HepG2 (cell line): ENCODE data around the gene HECTD1. TPM values are rescaled to one million over a fixed set of nuclear protein-coding genes. Genes with fewer than 3 reads are reported as not detected.

Source experiments
- ARHGAP35 ChIP-seq: sonication (generic); formaldehyde crosslinking; IDR thresholded peaks from 2 replicates; pipeline ENCODE4 v1.9.0; 2022; ENCODE audit warnings: mild to moderate bottlenecking, inconsistent platforms, moderate library complexity, missing genetic modification reagents, borderline replicate concordance
- GABPB1 ChIP-seq: IDR thresholded peaks from 2 replicates; pipeline ENCODE4 v1.6.1; 2016; ENCODE audit warnings: mild to moderate bottlenecking, missing genetic modification reagents, moderate library complexity, missing compliant biosample characterization
- NR2F6 ChIP-seq, 2 experiments: IDR thresholded peaks; 2 replicates each; pipeline ENCODE4 v1.6.1; 2016; ENCODE audit warnings: antibody characterized with exemption in 1 of 2, mild to moderate bottlenecking in 1 of 2
- TMF1 ChIP-seq: sonication (generic); formaldehyde crosslinking; IDR thresholded peaks from 2 replicates; pipeline ENCODE4 v1.8.1; 2022; ENCODE audit warnings: low read depth, missing genetic modification reagents
- ZBTB43 ChIP-seq: sonication (generic); formaldehyde crosslinking; conservative IDR thresholded peaks from 2 replicates; pipeline ENCODE4 v1.4.0; 2020; ENCODE audit warnings: missing genetic modification reagents
- ZNF335 ChIP-seq: sonication (generic); formaldehyde crosslinking; IDR thresholded peaks from 2 replicates; pipeline ENCODE4 v1.4.0; 2020; ENCODE audit warnings: missing genetic modification reagents
- ZNF343 ChIP-seq: sonication (generic); formaldehyde crosslinking; IDR thresholded peaks from 2 replicates; pipeline ENCODE4 v1.4.0; 2020; ENCODE audit warnings: mild to moderate bottlenecking, missing genetic modification reagents
- ZNF431 ChIP-seq: sonication (generic); formaldehyde crosslinking; IDR thresholded peaks from 2 replicates; pipeline ENCODE4 v1.9.0; 2022; ENCODE audit warnings: missing genetic modification reagents, low read depth, mild to moderate bottlenecking, borderline replicate concordance
- ZNF556 ChIP-seq: sonication (generic); formaldehyde crosslinking; IDR thresholded peaks from 2 replicates; pipeline ENCODE4 v1.4.0; 2020; ENCODE audit warnings: mild to moderate bottlenecking, missing genetic modification reagents, borderline replicate concordance
- ZNF724P ChIP-seq: sonication (generic); formaldehyde crosslinking; IDR thresholded peaks from 2 replicates; pipeline ENCODE4 v1.8.0; 2022; ENCODE audit warnings: missing genetic modification reagents, borderline replicate concordance
- ZNF883 ChIP-seq: sonication (generic); formaldehyde crosslinking; IDR thresholded peaks from 2 replicates; pipeline ENCODE4 v1.5.1; 2020; ENCODE audit warnings: mild to moderate bottlenecking, missing genetic modification reagents; ENCODE audit errors: not compliant biosample characterization
- ZSCAN21 ChIP-seq: sonication (generic); formaldehyde crosslinking; IDR thresholded peaks from 2 replicates; pipeline ENCODE4 v1.8.0; 2022; ENCODE audit warnings: mild to moderate bottlenecking, missing genetic modification reagents, moderate library complexity, borderline replicate concordance
- polyA plus RNA-seq, 8 experiments: library from polyadenylated mRNA; depleted of rRNA in 3 of 8; stranded (reverse) in 7 of 8; unstranded in 1 of 8; fragments of >200 nt; fragmentation: Illumina TruSeq in 4 of 8; extraction: Trizol in 4 of 8; gene quantifications; 2 replicates each; pipeline versions ENCODE4 v1.2.1 to v1.2.3, GENCODE V29; 2011 to 2016; ENCODE audit warnings: low read depth in 4 of 8, missing spikeins in 1 of 8, mixed read lengths in 1 of 8; ENCODE audit not compliant: insufficient read depth in 1 of 8
- total RNA-seq, 5 experiments: library from RNA; depleted of rRNA; stranded (reverse); fragments of >200 nt; fragmentation: Illumina TruSeq; extraction: Trizol; gene quantifications; 2 replicates each; pipeline ENCODE4 v1.2.3, GENCODE V29; 2016; ENCODE audit warnings: low read depth in 1 of 5
- TF ChIP-seq, protein P1 (sequence below): sonication (generic); formaldehyde crosslinking; IDR thresholded peaks from 2 replicates; pipeline ENCODE4 v1.4.0; 2020; ENCODE audit warnings: missing genetic modification reagents, mild to moderate bottlenecking, borderline replicate concordance

HECTD1 gene
- total and polyA plus RNA-seq, 2 of the 13 experiments (the other 11 are each of a cell fraction or from before 2014, with no cell fraction given): 312 to 560 TPM

DNA sequence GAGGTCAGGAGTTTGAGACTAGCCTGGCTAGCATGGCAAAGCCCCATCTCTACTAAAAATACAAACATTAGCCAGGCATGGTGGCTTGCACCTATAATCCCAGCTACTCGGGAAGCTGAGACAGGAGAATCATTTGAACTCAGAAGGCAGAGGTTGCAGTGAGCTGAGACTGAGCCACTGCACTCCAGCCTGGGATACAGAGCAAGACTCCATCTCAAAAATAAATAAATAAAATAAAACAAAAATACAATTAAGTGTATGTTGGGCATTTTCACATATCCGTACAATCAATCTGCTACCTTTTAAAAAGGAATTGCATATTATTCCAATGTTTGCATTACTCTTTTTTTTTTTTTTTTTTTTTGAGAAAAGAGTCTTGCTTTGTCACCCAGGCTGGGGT is 47.7 kb upstream of the HECTD1 start (continued):
- TF ChIP-seq ZBTB43 (CRISPR knock-in tag) (no peak), GABPB1 (CRISPR knock-in tag) (no peak), TMF1 (CRISPR knock-in tag) (0 out of 2 replicates have a peak, but pooled peaks have one; percentile 3), ARHGAP35 (CRISPR knock-in tag) (no peak), ZNF343 (CRISPR knock-in tag) (0 out of 2 replicates have a peak, but pooled peaks have one; percentile 35), ZNF883 (CRISPR knock-in tag) (no peak), ZNF335 (no peak), ZNF556 (CRISPR knock-in tag) (0 out of 2 replicates have a peak, but pooled peaks have one; percentile 42), NR2F6 (IDR thresholded peaks at IDR 0.05) (no peak), NR2F6 (CRISPR knock-in tag; IDR thresholded peaks at IDR 0.05) (no peak), ZNF724P (CRISPR knock-in tag) (peak; percentile 51; the same call in 1 of the 2 replicates), ZNF431 (CRISPR knock-in tag) (no peak), ZSCAN21 (CRISPR knock-in tag) (no peak)
- TF ChIP-seq, protein P1, sequence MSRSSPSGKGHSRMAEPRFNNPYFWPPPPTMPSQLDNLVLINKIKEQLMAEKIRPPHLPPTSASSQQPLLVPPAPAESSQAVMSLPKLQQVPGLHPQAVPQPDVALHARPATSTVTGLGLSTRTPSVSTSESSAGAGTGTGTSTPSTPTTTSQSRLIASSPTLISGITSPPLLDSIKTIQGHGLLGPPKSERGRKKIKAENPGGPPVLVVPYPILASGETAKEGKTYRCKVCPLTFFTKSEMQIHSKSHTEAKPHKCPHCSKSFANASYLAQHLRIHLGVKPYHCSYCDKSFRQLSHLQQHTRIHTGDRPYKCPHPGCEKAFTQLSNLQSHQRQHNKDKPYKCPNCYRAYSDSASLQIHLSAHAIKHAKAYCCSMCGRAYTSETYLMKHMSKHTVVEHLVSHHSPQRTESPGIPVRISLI (CRISPR knock-in tag): 0 out of 2 replicates have a peak, but pooled peaks have one; percentile 21
